ENCODE measurements around the gene MACROD1. TPM values are rescaled to one million over a fixed set of nuclear protein-coding genes. Genes with fewer than 3 reads are reported as not detected.

MACROD1 gene
- total and polyA plus RNA-seq, 2 donors (not counting 3 experiments of a cell fraction or from before 2014, with no cell fraction given), result 11.0 to 16.2 TPM

DNA sequence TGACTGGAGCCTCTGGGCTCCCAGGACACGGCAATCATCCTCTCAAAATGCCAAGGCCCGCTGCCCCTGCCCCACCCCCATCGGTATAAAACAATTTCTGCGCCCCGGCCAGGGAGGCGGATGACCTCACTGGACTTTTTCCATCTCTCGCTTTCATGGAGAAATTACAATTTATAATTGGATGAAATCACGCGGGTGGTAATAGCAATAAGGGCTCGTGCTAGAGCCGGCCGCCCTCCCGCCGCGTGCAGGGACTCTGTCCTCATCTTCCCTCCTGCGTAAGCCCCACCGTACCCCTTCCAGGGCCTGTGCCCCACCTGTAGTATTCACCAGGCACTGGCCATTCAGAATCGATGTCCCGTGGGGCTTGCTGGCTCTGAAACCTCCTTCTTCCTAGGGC is 64.5 kb downstream of the MACROD1 start:
- Histone ChIP-seq H3K36me3 (ENCODE audit: control insufficient read depth in 2 of 2, extremely low read depth in 1 of 2, insufficient read depth in 2 of 2, low read length in 2 of 2) (no peaks in the 10 kb centered on the region), H3K79me2 (ENCODE audit: control insufficient read depth, insufficient read depth, low read length) (no peaks in the 10 kb centered on the region), H3K27me3 (ENCODE audit: control insufficient read depth in 2 of 2, insufficient read depth in 2 of 2, low read length in 2 of 2) (no peaks in the 10 kb centered on the region), H2AFZ (ENCODE audit: low read depth, low read length) (no peak overlapping the region), H3K4me3 (replicated peaks in 1 of 3; ENCODE audit: insufficient read depth in 1 of 3, low read depth in 1 of 3, low read length in 3 of 3) (no peak overlapping the region), H4K20me1 (replicated peaks; ENCODE audit: control insufficient read depth, extremely low read depth, insufficient read depth, low read length) (no peaks in the 10 kb centered on the region), H3K9me1 (replicated peaks; ENCODE audit: control insufficient read depth, extremely low read depth, insufficient read depth, low read length) (no peaks in the 10 kb centered on the region), H3K4me2 (ENCODE audit: insufficient read depth, low read length) (no peak overlapping the region), H3K27ac (ENCODE audit: insufficient read depth, low read depth, low read length) (no peak overlapping the region), H3K9ac (replicated peaks; ENCODE audit: extremely low read depth, insufficient read depth, low read length) (no peak overlapping the region), H3K9me3 (replicated peaks; ENCODE audit: control insufficient read depth, insufficient read depth, low read length) (no peaks in the 10 kb centered on the region), H3K4me1 (ENCODE audit: control insufficient read depth, extremely low read depth, insufficient read depth, low read length) (no peaks in the 10 kb centered on the region)
- ChIA-PET POLR2A (no interaction called here), CTCF (interaction anchor here (1.5 to 2.0 kb wide), 2 partner anchors 99 to 101 kb away, joined by 5 read pairs; no protein-coding TSS in a partner anchor)
- no peak for TF ChIP-seq GATA2 (IDR thresholded peaks at IDR 0.05; ENCODE audit: insufficient read depth, insufficient read length, low read depth, low read length)
- TF ChIP-seq, protein P1, sequence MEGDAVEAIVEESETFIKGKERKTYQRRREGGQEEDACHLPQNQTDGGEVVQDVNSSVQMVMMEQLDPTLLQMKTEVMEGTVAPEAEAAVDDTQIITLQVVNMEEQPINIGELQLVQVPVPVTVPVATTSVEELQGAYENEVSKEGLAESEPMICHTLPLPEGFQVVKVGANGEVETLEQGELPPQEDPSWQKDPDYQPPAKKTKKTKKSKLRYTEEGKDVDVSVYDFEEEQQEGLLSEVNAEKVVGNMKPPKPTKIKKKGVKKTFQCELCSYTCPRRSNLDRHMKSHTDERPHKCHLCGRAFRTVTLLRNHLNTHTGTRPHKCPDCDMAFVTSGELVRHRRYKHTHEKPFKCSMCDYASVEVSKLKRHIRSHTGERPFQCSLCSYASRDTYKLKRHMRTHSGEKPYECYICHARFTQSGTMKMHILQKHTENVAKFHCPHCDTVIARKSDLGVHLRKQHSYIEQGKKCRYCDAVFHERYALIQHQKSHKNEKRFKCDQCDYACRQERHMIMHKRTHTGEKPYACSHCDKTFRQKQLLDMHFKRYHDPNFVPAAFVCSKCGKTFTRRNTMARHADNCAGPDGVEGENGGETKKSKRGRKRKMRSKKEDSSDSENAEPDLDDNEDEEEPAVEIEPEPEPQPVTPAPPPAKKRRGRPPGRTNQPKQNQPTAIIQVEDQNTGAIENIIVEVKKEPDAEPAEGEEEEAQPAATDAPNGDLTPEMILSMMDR (IDR thresholded peaks at IDR 0.05; ENCODE audit: extremely low read depth in 1 of 2, insufficient read depth in 1 of 2, low read depth in 1 of 2, low read length in 2 of 2), result no peak
- TF ChIP-seq POLR2AphosphoS5 (IDR thresholded peaks at IDR 0.05; ENCODE audit: insufficient read depth, low read depth, low read length), result no peak
- TF ChIP-seq JUN (IDR thresholded peaks at IDR 0.05; ENCODE audit: borderline replicate concordance, insufficient read depth, insufficient read length, low read depth), result no peak
- TF ChIP-seq EZH2 (IDR thresholded peaks at IDR 0.05; ENCODE audit: borderline replicate concordance, low read depth, low read length, severe bottlenecking), result no peak
- TF ChIP-seq, protein P2, sequence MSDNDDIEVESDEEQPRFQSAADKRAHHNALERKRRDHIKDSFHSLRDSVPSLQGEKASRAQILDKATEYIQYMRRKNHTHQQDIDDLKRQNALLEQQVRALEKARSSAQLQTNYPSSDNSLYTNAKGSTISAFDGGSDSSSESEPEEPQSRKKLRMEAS (IDR thresholded peaks at IDR 0.05; ENCODE audit: insufficient read depth, insufficient read length), result no peak
- TF ChIP-seq FOS (IDR thresholded peaks at IDR 0.05; ENCODE audit: borderline replicate concordance, insufficient read depth, low read length), result no peak
- TF ChIP-seq MYC (IDR thresholded peaks at IDR 0.05; ENCODE audit: low read depth, low read length), result no peak
- no peak for TF ChIP-seq POLR2A (IDR thresholded peaks at IDR 0.05; ENCODE audit: low read depth, low read length)
- BruUV-seq (replicated peaks), result no TSS peak
- DNase-seq (ENCODE audit: low read depth, low spot score), result no peak
- intact Hi-C loops (cut with micrococcal nuclease) (no loop called here), dilution Hi-C loops (cut with MboI; ENCODE audit: extremely low pct_ligation_motif_present, low sequenced_read_pairs) (no loop called here)
- no peak for FAIRE-seq

Measured in endothelial cell of umbilical vein (primary cell).